ENCODE data around the gene ZFYVE16. TPM values are rescaled to one million over a fixed set of nuclear protein-coding genes. Genes with fewer than 3 reads are reported as not detected.
A peak's percentile ranks its signal among the peaks of the same experiment; 100 is the strongest.

Gene ZFYVE16
- total RNA-seq, 1 experiment from 2014 or later, result 52.7 TPM

DNA sequence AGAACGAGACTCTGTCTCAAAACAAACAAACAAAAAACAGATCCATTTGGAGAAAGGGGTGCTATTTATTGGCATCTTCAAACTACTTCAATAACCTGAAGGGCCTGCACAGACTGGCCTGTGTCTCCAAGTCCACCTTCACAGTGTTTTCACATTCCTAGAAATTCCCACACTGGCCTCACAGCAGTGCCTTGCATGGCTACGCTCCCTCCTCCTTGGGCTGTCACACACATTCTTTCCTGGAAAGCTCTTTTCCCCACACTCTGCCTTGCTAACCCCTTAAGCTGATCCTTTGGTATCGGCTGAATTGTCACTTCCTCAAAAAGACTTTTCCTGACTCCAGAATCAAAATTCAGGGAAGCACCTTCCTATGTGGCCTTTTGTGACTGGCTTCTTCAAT lies 99.8 kb downstream of the ZFYVE16 start:
- intact Hi-C loops (cut with micrococcal nuclease; ENCODE audit: unreplicated experiment), result no loop called here
- CTCF ChIA-PET, result no interaction called here
- H3K36me3 Mint-ChIP-seq (ENCODE audit: insufficient read depth, unreplicated experiment), result no peaks in the 10 kb centered on the region
- BruUV-seq (replicated peaks), result no TSS peak
- no peak for DNase-seq
- no peak overlapping the region for H3K4me3 Mint-ChIP-seq (ENCODE audit: low read depth, unreplicated experiment)
- TF ChIP-seq, protein P1, sequence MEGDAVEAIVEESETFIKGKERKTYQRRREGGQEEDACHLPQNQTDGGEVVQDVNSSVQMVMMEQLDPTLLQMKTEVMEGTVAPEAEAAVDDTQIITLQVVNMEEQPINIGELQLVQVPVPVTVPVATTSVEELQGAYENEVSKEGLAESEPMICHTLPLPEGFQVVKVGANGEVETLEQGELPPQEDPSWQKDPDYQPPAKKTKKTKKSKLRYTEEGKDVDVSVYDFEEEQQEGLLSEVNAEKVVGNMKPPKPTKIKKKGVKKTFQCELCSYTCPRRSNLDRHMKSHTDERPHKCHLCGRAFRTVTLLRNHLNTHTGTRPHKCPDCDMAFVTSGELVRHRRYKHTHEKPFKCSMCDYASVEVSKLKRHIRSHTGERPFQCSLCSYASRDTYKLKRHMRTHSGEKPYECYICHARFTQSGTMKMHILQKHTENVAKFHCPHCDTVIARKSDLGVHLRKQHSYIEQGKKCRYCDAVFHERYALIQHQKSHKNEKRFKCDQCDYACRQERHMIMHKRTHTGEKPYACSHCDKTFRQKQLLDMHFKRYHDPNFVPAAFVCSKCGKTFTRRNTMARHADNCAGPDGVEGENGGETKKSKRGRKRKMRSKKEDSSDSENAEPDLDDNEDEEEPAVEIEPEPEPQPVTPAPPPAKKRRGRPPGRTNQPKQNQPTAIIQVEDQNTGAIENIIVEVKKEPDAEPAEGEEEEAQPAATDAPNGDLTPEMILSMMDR (IDR thresholded peaks at IDR 0.05; ENCODE audit: unreplicated experiment), result no peak
- peak overlapping the region; percentile 43 for H3K27ac Mint-ChIP-seq (ENCODE audit: unreplicated experiment)
- H3K27me3 Mint-ChIP-seq (ENCODE audit: unreplicated experiment), result no peaks in the 10 kb centered on the region
- H3K9me3 Mint-ChIP-seq (ENCODE audit: low read depth, unreplicated experiment), result no peaks in the 10 kb centered on the region
- H3K4me1 Mint-ChIP-seq (ENCODE audit: low read depth, unreplicated experiment), result peaks cover 10% of the 10 kb centered on the region

DNA sequence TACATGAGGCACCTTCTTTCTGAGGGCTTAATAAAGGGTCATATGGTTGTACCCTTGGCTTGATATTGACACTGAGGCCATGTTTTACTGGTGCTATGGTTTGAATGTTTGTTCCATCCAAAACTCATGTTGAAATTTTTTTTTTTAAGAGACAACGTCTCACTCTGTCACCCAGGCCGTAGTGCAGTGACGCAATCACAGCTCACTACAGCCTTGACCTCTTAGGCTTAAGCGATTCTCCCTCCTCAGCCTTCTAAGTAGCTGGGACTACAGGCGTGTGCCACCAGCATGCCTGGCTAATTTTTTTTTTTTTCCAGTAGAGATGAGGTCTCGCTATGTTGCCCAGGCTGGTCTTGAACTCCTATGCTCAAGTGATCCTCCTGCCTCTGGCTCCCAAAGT lies 101.0 kb downstream of the ZFYVE16 start:
- Mint-ChIP-seq H3K9me3 (ENCODE audit: low read depth, unreplicated experiment) (no peaks in the 10 kb centered on the region), H3K27me3 (ENCODE audit: unreplicated experiment) (no peaks in the 10 kb centered on the region), H3K36me3 (ENCODE audit: insufficient read depth, unreplicated experiment) (no peaks in the 10 kb centered on the region), H3K4me3 (ENCODE audit: low read depth, unreplicated experiment) (no peak overlapping the region), H3K27ac (ENCODE audit: unreplicated experiment) (no peak overlapping the region), H3K4me1 (ENCODE audit: low read depth, unreplicated experiment) (no peaks in the 10 kb centered on the region)
- no peak for DNase-seq
- intact Hi-C loops (cut with micrococcal nuclease; ENCODE audit: unreplicated experiment), result no loop called here
- no TSS peak for BruUV-seq (replicated peaks)
- CTCF ChIA-PET, result no interaction called here
- TF ChIP-seq, protein P1 (IDR thresholded peaks at IDR 0.05; ENCODE audit: unreplicated experiment), result no peak

DNA sequence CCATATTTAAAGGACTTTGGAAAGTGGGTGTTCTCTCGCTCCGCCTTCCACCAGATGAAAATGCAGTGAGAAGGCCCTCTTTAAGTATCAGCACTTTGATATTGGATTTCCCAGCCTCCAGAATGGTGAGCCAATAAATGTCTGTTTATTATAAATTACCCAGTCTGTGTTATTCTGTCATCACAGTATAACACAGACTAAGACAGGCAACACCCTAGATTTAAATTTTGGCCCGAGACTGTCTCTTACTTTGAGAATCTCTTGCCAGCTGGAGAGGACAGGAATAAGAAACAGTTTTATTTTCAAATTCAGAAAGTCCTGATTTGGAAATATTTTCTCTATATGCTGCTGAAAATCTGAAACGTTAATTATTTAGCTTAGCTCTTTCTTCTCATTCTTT lies 101.5 kb downstream of the ZFYVE16 start:
- intact Hi-C loops (cut with micrococcal nuclease; ENCODE audit: unreplicated experiment), result no loop called here

DNA sequence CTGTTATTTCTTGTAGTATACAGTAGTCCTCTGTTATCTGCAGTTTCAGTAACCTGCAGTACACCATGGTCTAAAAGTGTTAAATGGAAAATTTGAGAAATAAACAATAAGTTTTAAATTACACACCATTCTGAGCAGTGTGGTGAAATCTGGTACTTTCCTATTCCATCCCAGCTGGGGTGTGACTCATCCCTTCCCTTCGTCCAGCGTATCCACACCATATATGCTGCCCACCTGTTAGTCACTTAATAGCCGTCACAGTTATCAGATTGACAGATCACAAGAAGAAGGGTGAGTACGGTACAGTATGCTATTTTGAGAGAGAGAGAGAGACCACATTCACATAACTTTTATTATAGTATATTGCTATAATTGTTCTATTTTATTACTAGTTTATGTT lies 109.0 kb downstream of the ZFYVE16 start:
- no peaks in the 10 kb centered on the region for H3K27me3 Mint-ChIP-seq (ENCODE audit: unreplicated experiment)
- peaks cover 6% of the 10 kb centered on the region for H3K36me3 Mint-ChIP-seq (ENCODE audit: insufficient read depth, unreplicated experiment)
- no peaks in the 10 kb centered on the region for H3K9me3 Mint-ChIP-seq (ENCODE audit: low read depth, unreplicated experiment)
- H3K27ac Mint-ChIP-seq (ENCODE audit: unreplicated experiment), result peak overlapping the region; percentile 68
- intact Hi-C loops (cut with micrococcal nuclease; ENCODE audit: unreplicated experiment), result no loop called here
- H3K4me3 Mint-ChIP-seq (ENCODE audit: low read depth, unreplicated experiment), result no peak overlapping the region
- peak; percentile 69 for DNase-seq
- TF ChIP-seq, protein P1 (IDR thresholded peaks at IDR 0.05; ENCODE audit: unreplicated experiment), result no peak
- CTCF ChIA-PET, result no interaction called here
- no TSS peak for BruUV-seq (replicated peaks)
- H3K4me1 Mint-ChIP-seq (ENCODE audit: low read depth, unreplicated experiment), result peaks cover 10% of the 10 kb centered on the region

More for the DNA sequence above, 101.5 kb downstream of the ZFYVE16 start:
- Mint-ChIP-seq H3K4me1 (ENCODE audit: low read depth, unreplicated experiment) (no peaks in the 10 kb centered on the region), H3K27ac (ENCODE audit: unreplicated experiment) (no peak overlapping the region), H3K36me3 (ENCODE audit: insufficient read depth, unreplicated experiment) (no peaks in the 10 kb centered on the region), H3K9me3 (ENCODE audit: low read depth, unreplicated experiment) (no peaks in the 10 kb centered on the region), H3K4me3 (ENCODE audit: low read depth, unreplicated experiment) (no peak overlapping the region), H3K27me3 (ENCODE audit: unreplicated experiment) (no peaks in the 10 kb centered on the region)
- no peak for DNase-seq
- no TSS peak for BruUV-seq (replicated peaks)
- CTCF ChIA-PET, result no interaction called here
- TF ChIP-seq, protein P1 (IDR thresholded peaks at IDR 0.05; ENCODE audit: unreplicated experiment), result no peak

Other genes with a start within 250 kb of the ZFYVE16 start
- gene SERINC5, start 152.0 kb upstream of the ZFYVE16 start, total RNA-seq (2022), result 47.0 and 49.2 TPM in 2 replicates
- gene SPZ1, start 88.1 kb upstream of the ZFYVE16 start, total RNA-seq (2022), result not detected in 2 replicates
- 1.3 and 2.0 TPM in 2 replicates for gene FAM151B, start 80.0 kb downstream of the ZFYVE16 start, total RNA-seq (2022)
- gene ANKRD34B, start 162.2 kb downstream of the ZFYVE16 start, total RNA-seq (2022), result 0.29 and 0.40 TPM in 2 replicates
- 15.5 and 17.2 TPM in 2 replicates for gene MSH3, start 246.6 kb downstream of the ZFYVE16 start, total RNA-seq (2022)
- gene DHFR, start 246.9 kb downstream of the ZFYVE16 start, total RNA-seq (2022), result 46.9 and 58.0 TPM in 2 replicates

All from Calu3 (cell line).